Inflammatory macrophage treated with lipopolysaccharide for 4 hours (primary cell): ENCODE results near the gene TGDS.
A peak's percentile ranks its signal among the peaks of the same experiment; 100 is the strongest.
"Not testable (repeated sequence)": the region's sequence is repeated elsewhere in the genome, so short reads cannot be mapped to it uniquely, and the experiment has no call there.

Experiments used
- DNase-seq: peaks from one replicate; pipeline ENCODE4 v3.0.0-alpha.2; 2020

The TGDS gene, protein sequence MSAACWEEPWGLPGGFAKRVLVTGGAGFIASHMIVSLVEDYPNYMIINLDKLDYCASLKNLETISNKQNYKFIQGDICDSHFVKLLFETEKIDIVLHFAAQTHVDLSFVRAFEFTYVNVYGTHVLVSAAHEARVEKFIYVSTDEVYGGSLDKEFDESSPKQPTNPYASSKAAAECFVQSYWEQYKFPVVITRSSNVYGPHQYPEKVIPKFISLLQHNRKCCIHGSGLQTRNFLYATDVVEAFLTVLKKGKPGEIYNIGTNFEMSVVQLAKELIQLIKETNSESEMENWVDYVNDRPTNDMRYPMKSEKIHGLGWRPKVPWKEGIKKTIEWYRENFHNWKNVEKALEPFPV

DNA sequence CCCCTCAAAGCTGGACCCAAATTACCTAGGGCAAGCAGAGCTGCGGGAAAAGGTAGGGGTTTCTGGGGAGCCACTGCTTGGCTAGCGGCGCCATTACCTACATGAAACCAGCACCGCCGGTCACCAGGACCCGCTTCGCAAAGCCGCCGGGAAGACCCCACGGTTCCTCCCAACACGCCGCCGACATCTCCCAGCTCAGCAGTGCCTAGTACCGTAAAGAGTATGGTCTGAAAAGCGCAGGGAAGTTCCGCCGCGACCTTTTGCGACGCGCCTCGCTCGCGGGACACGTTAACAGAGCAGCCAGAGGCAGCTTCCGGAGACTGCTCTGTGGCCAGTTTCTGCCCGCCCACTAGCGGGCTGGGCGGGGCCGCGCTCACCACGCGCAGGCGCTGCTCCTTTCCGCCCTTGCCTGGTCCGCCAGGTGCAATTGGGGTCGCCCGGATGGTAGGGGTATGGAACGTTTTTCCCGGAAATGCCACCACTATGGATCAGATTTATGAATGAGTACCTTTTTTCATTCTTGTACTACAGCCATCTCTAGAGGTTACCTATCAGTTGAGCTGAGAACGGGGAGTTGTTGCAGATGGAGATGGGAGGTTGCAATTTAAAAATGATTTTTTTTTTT lies at the start of gene TGDS:
Gene TGDS, minus strand, starts transcription at position 203 of the 625 bp plus-strand sequence. Its CDS starts 16 bp downstream, at position 187.
- DNase-seq, result peak; percentile 95

- no peak for DNase-seq
These were observed 45.5 kb upstream of the TGDS start for GRCh38 chr13:94641409-94641941.

DNA sequence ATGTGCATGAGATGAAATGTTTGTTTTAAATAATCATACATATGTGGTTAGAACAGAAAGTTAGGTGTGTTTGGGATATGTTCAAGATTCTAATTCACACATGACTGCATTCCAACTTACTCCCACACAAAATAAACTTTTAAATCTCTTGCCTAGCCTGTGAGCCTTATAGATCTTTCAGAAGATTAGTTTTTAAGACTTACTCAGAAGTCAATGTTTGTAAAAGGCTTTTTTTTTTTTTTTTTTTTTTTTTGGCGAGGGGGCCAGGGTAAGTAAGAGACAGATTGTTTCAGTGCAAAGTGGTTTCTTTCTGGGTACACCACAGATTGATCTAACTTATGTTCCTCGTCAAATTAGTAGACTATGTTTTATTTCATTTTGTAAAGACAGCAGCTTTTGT lies 44.8 kb upstream of the TGDS start:
- no peak for DNase-seq

DNA sequence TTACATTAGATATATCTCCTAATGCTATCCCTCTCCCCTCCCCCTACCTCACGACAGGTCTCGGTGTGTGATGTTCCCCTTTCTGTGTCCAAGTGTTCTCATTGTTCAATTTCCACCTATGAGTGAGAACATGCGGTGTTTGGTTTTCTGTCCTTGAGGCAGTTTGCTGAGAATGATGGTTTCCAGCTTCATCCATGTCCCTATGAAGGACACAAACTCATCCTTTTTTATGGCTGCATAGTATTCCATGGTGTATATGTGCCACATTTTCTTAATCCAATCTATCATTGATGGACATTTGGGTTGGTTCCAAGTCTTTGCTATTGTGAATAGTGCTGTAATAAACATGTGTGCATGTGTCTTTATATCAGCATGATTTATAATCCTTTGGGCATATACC lies 41.7 kb upstream of the TGDS start:
- DNase-seq, result not testable (repeated sequence)

- DNase-seq, result no peak
These were observed 41.1 kb upstream of the TGDS start for GRCh38 chr13:94636942-94637578.

DNA sequence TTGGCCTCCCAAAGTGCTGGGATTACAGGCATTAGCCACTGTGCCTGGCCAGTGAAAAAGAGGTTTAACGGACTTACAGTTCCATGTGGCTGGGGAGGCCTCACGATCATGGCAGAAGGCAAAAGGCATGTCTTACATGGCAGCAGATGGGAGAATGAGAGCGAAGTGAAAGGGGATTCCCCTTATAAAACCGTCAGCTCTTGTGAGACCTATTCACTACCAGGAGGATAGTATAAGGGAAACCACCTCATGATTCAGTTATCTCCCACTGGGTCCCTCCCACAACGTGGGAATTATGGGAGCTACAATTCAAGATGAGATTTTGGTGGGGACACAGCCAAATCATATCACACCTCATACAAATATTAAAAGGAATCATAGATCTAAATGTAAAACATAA lies 40.1 kb upstream of the TGDS start:
- DNase-seq, result not testable (repeated sequence)

- DNase-seq, result no peak
These were observed 36.5 kb upstream of the TGDS start for GRCh38 chr13:94632226-94632980.

GRCh38 chr13:94630858-94631257 lies 34.9 kb upstream of the TGDS start:
- DNase-seq, result no peak

- DNase-seq, result no peak
These were observed 27.4 kb upstream of the TGDS start for GRCh38 chr13:94623316-94623715.

DNA sequence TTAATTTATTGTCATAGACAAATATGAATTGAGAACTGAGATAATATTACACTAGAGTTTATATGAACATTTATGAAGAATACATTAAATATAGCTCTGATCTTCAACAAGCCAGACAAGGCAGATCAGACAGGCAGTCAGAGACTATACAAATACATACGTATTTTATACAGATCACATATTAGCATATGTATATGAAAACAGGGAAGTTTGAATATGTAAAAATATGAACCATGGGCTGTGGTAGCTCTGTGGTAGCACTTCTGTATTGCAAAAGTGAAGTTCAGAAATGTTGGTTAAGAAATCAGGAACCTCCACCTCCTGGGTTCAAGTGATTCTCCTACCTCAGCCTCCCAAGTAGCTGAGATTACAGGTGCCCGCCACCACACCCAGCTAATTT lies 26.4 kb upstream of the TGDS start:
- DNase-seq, result no peak

DNA sequence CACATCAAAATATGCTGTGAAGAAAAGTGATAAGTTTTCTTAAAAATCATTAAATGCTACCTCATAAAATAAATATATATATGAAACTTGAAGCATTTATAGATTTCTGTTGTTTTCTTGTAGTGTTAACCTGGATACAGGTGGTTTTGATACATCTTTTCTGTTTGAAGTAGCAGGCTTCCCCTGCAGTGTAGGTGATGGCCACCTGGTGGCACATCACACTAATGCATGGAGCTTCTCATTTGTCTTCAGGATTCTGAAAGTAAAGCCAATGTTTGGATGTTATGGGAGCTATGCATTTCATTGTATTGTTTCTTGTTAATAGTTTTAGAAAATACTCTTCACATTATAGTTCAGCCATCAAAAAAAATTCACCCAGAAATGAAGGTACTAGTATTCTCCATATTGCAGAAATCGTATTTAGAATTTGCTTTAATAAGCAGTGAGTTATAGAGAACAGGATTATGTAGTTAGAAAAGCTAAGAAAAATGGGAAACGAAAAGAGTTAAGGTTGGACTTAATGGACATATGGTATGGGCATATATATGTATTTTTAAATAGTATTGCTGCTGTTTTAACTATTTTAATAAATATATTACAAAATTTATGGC lies 24.4 kb upstream of the TGDS start:
- peak; percentile 7 for DNase-seq

DNA sequence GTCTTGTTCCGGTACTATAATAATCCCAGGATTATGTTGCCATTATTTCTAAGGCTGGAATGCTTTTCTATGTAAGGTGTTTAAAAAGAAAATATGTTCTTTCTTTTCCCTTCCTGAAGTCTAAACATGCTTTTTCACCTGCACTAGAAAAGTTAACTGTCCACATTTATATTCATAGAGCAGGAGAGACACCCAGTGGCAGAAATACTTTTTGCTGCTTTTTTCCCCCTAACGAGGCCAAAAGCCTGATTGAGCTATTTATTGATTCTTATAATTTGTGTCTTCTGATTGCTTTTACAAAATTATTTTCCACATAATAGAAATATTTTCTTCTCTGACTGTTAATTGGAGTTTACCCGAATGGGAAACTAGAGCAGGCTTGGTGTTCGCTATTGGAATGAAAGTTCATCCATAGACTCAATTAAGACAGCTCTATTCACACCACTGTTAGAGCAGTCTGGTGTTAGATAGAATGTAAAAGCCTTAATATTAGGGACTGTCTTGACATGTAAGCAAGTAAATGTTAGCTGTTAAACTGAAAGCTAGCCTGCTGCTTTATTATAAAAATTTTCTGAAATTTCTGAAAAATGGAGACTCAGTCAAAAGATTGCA lies 21.5 kb upstream of the TGDS start:
- DNase-seq, result peak; percentile 17

DNA sequence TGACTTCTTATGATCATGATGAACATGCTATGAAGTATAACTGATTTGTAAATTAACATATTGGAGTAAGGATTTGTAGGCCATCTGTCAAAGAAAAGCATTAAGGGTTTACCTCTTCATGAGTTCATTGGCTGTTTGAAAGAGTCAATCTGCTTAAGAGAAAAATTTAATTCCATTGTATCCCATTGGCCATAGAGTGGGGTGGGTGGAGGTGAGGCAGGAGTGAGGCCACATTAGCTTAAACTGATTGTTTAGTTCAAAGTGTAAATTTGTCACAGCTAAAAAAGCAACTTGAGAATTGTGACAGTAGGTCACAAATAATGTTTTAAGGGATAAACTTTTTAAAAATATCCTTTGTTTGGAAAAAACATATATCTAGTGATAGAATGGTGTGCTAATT lies 17.1 kb upstream of the TGDS start:
- no peak for DNase-seq

GRCh38 chr13:94612050-94612449 lies 16.1 kb upstream of the TGDS start:
- DNase-seq, result no peak

- DNase-seq, result no peak
These were observed 14.5 kb upstream of the TGDS start for GRCh38 chr13:94610475-94610874.

DNA sequence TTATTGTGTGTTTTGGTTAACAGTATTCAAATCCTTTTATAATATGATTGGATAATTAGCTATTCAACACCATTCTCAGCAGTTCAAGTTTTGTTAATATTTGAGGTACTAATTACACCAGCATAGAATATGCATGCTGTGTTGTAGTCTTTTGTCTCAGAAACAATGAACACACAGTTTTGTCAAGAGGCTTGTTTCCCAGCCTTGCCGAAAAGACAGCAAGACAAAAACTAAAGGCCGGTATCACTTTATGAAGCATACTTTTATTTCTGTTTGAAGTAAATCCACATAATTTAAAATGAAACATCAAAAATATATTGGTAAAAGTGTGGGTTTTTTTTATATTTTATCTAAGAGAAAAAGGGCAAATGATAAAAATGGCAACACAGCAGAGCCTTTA lies 13.2 kb upstream of the TGDS start:
- DNase-seq, result no peak

- no peak for DNase-seq
These were observed 12.6 kb upstream of the TGDS start for GRCh38 chr13:94608586-94608985.

GRCh38 chr13:94607939-94608338 lies 12.0 kb upstream of the TGDS start:
- DNase-seq, result no peak

- no peak for DNase-seq
These were observed 11.1 kb upstream of the TGDS start for GRCh38 chr13:94607056-94607455.

- DNase-seq, result no peak
These were observed 6.5 kb upstream of the TGDS start for GRCh38 chr13:94602467-94602866.

GRCh38 chr13:94601446-94602431 lies 5.8 kb upstream of the TGDS start, which contains the start of gene GPR180:
Gene GPR180 (plus strand): TSS chr13:94601857. CDS start chr13:94601928, 71 bp downstream.
- DNase-seq, result peak; percentile 99
